GM12878 (cell line): ENCODE data around the gene LPIN3.

Experiments used
- POLR2A ChIP-seq: IDR thresholded peaks from 2 replicates; pipeline ENCODE4 v1.6.1; 2011; ENCODE audit warnings: low read depth, mild to moderate bottlenecking, low read length
- TCF7 ChIP-seq: IDR thresholded peaks from 2 replicates; pipeline ENCODE4 v1.6.1; 2014; ENCODE audit warnings: antibody characterized with exemption, borderline replicate concordance
- TF ChIP-seq, protein P1 (sequence below): IDR thresholded peaks from 2 replicates; pipeline ENCODE4 v1.6.1; 2012; ENCODE audit warnings: low read length, inconsistent platforms
- TF ChIP-seq, protein P2 (sequence below): IDR thresholded peaks from 2 replicates; pipeline ENCODE4 v1.6.1; 2012; ENCODE audit warnings: mild to moderate bottlenecking, low read depth, low read length

DNA sequence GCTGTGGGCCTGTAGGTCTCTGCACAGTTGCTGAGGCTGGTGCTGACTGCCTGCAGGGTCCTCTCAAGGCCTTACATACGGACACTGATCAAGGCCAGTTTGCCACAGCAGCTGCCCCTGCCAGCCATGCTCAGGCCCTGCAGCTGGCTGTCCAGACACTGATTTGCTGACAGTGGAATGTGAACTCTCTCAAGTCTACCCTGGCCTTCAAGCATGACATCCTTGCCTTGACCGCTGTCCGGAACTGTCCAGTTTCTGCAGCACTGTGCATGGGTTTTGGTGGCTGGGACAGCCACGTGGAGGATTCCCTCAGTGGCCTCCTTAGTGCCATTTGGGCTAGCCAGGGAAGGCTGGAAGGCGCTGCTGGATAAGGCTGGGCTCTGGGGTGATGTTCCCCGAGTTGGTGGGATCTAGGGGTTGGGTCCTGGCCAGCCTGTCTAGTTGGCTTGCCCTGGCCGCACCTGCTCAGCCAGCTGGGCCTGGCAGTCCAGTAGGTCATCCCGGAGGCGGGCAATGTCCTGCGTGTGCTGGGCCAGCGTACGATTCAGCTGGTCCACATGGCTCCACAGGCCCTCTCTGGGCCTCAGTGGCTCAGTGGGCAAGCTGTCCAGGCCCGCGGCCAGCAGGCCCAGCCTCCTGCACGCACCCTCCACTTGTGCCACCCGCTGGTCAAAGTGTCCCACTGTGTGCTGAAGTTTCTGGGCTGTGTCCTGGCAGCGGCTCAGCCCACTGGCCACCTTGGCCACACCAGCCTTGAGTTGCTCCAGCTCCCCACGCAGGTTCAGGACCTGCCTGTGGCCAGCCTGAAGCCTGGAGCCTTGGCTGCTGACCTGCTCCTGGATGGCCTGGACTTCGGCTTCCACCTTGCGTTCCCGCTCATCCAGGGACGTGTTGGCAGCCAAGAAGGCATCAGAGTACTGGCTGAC is 20.5 kb downstream of the LPIN3 start:
- no peak for TF ChIP-seq TCF7
- TF ChIP-seq POLR2A: no peak
- TF ChIP-seq, protein P1, sequence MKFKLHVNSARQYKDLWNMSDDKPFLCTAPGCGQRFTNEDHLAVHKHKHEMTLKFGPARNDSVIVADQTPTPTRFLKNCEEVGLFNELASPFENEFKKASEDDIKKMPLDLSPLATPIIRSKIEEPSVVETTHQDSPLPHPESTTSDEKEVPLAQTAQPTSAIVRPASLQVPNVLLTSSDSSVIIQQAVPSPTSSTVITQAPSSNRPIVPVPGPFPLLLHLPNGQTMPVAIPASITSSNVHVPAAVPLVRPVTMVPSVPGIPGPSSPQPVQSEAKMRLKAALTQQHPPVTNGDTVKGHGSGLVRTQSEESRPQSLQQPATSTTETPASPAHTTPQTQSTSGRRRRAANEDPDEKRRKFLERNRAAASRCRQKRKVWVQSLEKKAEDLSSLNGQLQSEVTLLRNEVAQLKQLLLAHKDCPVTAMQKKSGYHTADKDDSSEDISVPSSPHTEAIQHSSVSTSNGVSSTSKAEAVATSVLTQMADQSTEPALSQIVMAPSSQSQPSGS: no peak
- TF ChIP-seq, protein P2, sequence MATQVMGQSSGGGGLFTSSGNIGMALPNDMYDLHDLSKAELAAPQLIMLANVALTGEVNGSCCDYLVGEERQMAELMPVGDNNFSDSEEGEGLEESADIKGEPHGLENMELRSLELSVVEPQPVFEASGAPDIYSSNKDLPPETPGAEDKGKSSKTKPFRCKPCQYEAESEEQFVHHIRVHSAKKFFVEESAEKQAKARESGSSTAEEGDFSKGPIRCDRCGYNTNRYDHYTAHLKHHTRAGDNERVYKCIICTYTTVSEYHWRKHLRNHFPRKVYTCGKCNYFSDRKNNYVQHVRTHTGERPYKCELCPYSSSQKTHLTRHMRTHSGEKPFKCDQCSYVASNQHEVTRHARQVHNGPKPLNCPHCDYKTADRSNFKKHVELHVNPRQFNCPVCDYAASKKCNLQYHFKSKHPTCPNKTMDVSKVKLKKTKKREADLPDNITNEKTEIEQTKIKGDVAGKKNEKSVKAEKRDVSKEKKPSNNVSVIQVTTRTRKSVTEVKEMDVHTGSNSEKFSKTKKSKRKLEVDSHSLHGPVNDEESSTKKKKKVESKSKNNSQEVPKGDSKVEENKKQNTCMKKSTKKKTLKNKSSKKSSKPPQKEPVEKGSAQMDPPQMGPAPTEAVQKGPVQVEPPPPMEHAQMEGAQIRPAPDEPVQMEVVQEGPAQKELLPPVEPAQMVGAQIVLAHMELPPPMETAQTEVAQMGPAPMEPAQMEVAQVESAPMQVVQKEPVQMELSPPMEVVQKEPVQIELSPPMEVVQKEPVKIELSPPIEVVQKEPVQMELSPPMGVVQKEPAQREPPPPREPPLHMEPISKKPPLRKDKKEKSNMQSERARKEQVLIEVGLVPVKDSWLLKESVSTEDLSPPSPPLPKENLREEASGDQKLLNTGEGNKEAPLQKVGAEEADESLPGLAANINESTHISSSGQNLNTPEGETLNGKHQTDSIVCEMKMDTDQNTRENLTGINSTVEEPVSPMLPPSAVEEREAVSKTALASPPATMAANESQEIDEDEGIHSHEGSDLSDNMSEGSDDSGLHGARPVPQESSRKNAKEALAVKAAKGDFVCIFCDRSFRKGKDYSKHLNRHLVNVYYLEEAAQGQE: no peak
